Activated T-cell treated with anti-CD3 and anti-CD28 coated beads, Interleukin-2, amount 50 U/mL, for 1 hour (primary cell): ENCODE results near the gene CDCA5.

Experiments
- DNase-seq: peaks from one replicate; pipeline ENCODE4 v3.0.0-alpha.2; 2020

Gene CDCA5

GRCh38 chr11:65067446-65067845 lies 16.4 kb downstream of the CDCA5 start:
- DNase-seq = no peak

- DNase-seq = no peak
Observed at GRCh38 chr11:65066805-65067291, 17.0 kb downstream of the CDCA5 start.

GRCh38 chr11:65066315-65066714 lies 17.5 kb downstream of the CDCA5 start:
- DNase-seq = no peak

GRCh38 chr11:65065851-65066250 lies 18.0 kb downstream of the CDCA5 start:
- DNase-seq = no peak

- no peak for DNase-seq
Observed at GRCh38 chr11:65064847-65065240, 19.0 kb downstream of the CDCA5 start.

GRCh38 chr11:65063532-65063931 lies 20.3 kb downstream of the CDCA5 start:
- no peak for DNase-seq

- DNase-seq = no peak
Observed at GRCh38 chr11:65060913-65061408, 22.9 kb downstream of the CDCA5 start.

GRCh38 chr11:65059959-65060824 lies 23.6 kb downstream of the CDCA5 start:
- no peak for DNase-seq

GRCh38 chr11:65059523-65059922 lies 24.3 kb downstream of the CDCA5 start:
- no peak for DNase-seq

- no peak for DNase-seq
Observed at GRCh38 chr11:65058419-65059054, 25.3 kb downstream of the CDCA5 start, which contains the start of gene NAALADL1. TSS of gene NAALADL1 (minus strand) at chr11:65058553. CDS start at chr11:65058521, 32 bp downstream.

GRCh38 chr11:65058012-65058411 lies 25.8 kb downstream of the CDCA5 start:
- DNase-seq = no peak

GRCh38 chr11:65057526-65057925 lies 26.3 kb downstream of the CDCA5 start:
- no peak for DNase-seq

- DNase-seq = no peak
Observed at GRCh38 chr11:65056999-65057398, 26.8 kb downstream of the CDCA5 start.

- no peak for DNase-seq
Observed at GRCh38 chr11:65055538-65055937, 28.3 kb downstream of the CDCA5 start.

GRCh38 chr11:65053827-65054508 lies 29.9 kb downstream of the CDCA5 start:
- peak; percentile 39 for DNase-seq

- no peak for DNase-seq
Observed at GRCh38 chr11:65051398-65051858, 32.4 kb downstream of the CDCA5 start.

GRCh38 chr11:65047581-65048422 lies 36.0 kb downstream of the CDCA5 start:
- peak; percentile 36 for DNase-seq

- no peak for DNase-seq
Observed at GRCh38 chr11:65045728-65046127, 38.1 kb downstream of the CDCA5 start.

- no peak for DNase-seq
Observed at GRCh38 chr11:65045061-65045460, 38.8 kb downstream of the CDCA5 start.

- DNase-seq = no peak
Observed at GRCh38 chr11:65043881-65044501, 39.8 kb downstream of the CDCA5 start.

- no peak for DNase-seq
Observed at GRCh38 chr11:65042891-65043290, 40.9 kb downstream of the CDCA5 start.
